KBM-7 (cell line): Measurements from ENCODE around the gene PIGBOS1.

Experiments used
- DNase-seq: peaks from one replicate; pipeline ENCODE4 v3.0.0-alpha.2; 2015
- in situ Hi-C: fragments of 300-500 bp; cut with MboI; formaldehyde crosslinking; loops from 2 replicates; pipeline ENCODE4 v1.14.3; 2020; ENCODE audit warnings: low sequenced_read_pairs, low pct_unique_long_range_greater_than_20kb, mixed read lengths

PIGBOS1 gene

GRCh38 chr15:55318588-55319494 is at the start of gene PIGBOS1, which contains the start of gene PIGB:
Gene PIGBOS1, minus strand, starts transcription at chr15:55319123. Its CDS starts 1,331 bp downstream, at chr15:55317792.
Gene PIGB, plus strand, starts transcription at chr15:55319222. Its CDS starts 29 bp downstream, at chr15:55319251.
- in situ Hi-C loops = no loop called here
- peak; percentile 94 for DNase-seq

- DNase-seq = no peak
- in situ Hi-C loops = no loop called here
These were observed 48.1 kb upstream of the PIGBOS1 start for GRCh38 chr15:55366981-55367380.

- no peak for DNase-seq
- in situ Hi-C loops = no loop called here
These were observed 43.7 kb upstream of the PIGBOS1 start for GRCh38 chr15:55362641-55363040.

- DNase-seq = no peak
- in situ Hi-C loops = no loop called here
These were observed 42.1 kb upstream of the PIGBOS1 start for GRCh38 chr15:55361048-55361447.

GRCh38 chr15:55360256-55360655 is 41.3 kb upstream of the PIGBOS1 start:
- DNase-seq = peak; percentile 40
- in situ Hi-C loops = no loop called here

- no peak for DNase-seq
- in situ Hi-C loops = no loop called here
These were observed 39.5 kb upstream of the PIGBOS1 start for GRCh38 chr15:55358471-55358870.

- in situ Hi-C loops = no loop called here
- no peak for DNase-seq
These were observed 38.9 kb upstream of the PIGBOS1 start for GRCh38 chr15:55357774-55358173.

GRCh38 chr15:55356985-55357585 is 38.2 kb upstream of the PIGBOS1 start:
- DNase-seq = no peak
- in situ Hi-C loops = no loop called here

GRCh38 chr15:55353025-55353424 is 34.1 kb upstream of the PIGBOS1 start:
- no peak for DNase-seq
- in situ Hi-C loops = no loop called here

- in situ Hi-C loops = no loop called here
- DNase-seq = no peak
These were observed 30.4 kb upstream of the PIGBOS1 start for GRCh38 chr15:55349282-55349681.

- DNase-seq = no peak
- in situ Hi-C loops = no loop called here
These were observed 29.4 kb upstream of the PIGBOS1 start for GRCh38 chr15:55348281-55348778.

- in situ Hi-C loops = no loop called here
- DNase-seq = no peak
These were observed 25.3 kb upstream of the PIGBOS1 start for GRCh38 chr15:55344206-55344605.

- in situ Hi-C loops = no loop called here
- DNase-seq = no peak
These were observed 24.2 kb upstream of the PIGBOS1 start for GRCh38 chr15:55343168-55343567.

GRCh38 chr15:55337160-55337559 is 18.2 kb upstream of the PIGBOS1 start:
- in situ Hi-C loops = no loop called here
- no peak for DNase-seq

- DNase-seq = no peak
- in situ Hi-C loops = no loop called here
These were observed 16.1 kb upstream of the PIGBOS1 start for GRCh38 chr15:55334997-55335396.

- DNase-seq = no peak
- in situ Hi-C loops = no loop called here
These were observed 15.4 kb upstream of the PIGBOS1 start for GRCh38 chr15:55334371-55334770.

- in situ Hi-C loops = no loop called here
- DNase-seq = peak; percentile 38
These were observed 8.5 kb upstream of the PIGBOS1 start for GRCh38 chr15:55327387-55327786.

GRCh38 chr15:55322467-55322866 is 3.5 kb upstream of the PIGBOS1 start:
- in situ Hi-C loops = no loop called here
- DNase-seq = no peak

- DNase-seq = no peak
- in situ Hi-C loops = no loop called here
These were observed 2.0 kb upstream of the PIGBOS1 start for GRCh38 chr15:55320963-55321362.

- in situ Hi-C loops = no loop called here
- no peak for DNase-seq
These were observed 1.3 kb upstream of the PIGBOS1 start for GRCh38 chr15:55320238-55320550.
